HG02759 (cell line): ENCODE results near the gene ZSWIM7.

ENCODE experiments used
- ATAC-seq: cut with Tn5 transposase; IDR thresholded peaks from one replicate; pipeline ENCODE4 v1.9.1; 2021; ENCODE audit warnings: mild to moderate bottlenecking, moderate library complexity; ENCODE audit not compliant: unreplicated experiment

Gene ZSWIM7, protein sequence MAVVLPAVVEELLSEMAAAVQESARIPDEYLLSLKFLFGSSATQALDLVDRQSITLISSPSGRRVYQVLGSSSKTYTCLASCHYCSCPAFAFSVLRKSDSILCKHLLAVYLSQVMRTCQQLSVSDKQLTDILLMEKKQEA

DNA sequence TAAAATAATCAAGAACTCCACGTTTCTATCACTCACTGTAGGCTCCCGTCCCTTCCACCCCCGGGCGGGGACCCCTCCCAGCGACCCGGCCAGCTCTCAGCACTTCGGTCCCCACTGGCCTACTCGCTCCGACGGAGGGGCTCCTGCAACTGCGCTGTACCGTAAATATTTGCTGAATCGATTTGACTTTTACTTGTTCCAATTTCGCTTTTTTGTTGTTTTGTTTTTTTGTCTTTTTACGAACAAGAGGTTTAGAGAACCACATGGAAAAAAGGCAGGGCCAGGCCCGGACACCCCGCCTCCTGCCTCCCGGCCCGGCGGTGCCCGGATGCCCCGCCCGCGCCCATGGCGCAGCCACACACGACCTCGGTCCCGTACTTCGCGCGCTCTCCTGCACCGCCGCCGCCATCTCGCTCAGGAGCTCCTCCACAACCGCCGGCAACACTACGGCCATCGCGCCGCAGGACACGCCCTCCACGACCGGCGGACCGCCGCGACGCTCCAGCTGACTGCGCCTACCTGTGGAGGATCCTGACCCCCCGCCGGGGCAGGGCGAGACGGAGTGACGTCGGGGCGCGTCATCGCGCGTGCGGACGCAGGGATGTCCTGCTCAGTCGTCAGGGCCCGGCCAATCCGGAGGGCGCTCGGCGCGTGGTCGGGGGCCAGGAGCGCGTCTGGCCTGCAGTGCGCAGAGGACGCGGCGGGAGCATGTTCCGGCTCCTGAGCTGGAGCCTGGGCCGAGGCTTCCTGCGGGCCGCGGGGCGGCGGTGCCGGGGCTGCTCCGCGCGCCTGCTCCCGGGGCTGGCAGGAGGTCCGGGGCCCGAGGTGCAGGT, at the start of gene ZSWIM7, which contains the start of gene TTC19:
Gene ZSWIM7, minus strand, starts transcription at position 564 of the 833 bp plus-strand sequence. Its CDS starts 110 bp downstream, at position 454.
Gene TTC19, plus strand, starts transcription at position 684 of the 833 bp plus-strand sequence. Its CDS starts 25 bp downstream, at position 709.
- peak; percentile 94 for ATAC-seq

DNA sequence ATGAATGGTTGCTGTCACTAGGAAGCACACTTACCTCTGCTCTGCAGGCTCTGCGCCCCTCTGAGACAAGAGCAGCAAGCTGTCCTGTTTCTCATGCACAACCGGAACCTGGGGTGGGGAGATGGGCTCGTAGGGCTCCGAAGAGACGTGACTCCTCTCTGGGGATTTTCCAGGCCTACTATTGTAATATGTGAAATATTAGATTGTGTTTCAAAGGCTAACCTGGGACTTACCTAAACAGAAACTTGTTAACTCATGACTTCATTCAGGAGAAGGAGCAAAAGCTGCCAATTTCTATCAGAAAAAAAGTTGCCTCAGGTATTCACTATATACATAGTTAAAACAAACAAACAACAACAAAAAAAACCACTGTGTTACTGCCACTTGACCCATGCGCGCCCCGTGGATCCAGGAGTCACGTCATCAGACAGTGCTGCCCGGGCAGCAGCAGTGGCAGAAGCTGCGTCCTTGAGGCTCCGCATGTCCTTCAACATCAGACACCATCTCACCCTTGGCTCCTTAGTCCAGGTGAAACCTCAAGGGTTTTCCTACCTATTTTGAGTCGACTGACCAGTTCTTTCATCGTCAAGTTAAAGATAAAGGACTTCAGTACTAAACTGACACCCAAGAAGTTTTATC, 49.4 kb upstream of the ZSWIM7 start:
- ATAC-seq: no peak

- no peak for ATAC-seq
Measured at GRCh38 chr17:16046966-16047365, 47.5 kb upstream of the ZSWIM7 start.

DNA sequence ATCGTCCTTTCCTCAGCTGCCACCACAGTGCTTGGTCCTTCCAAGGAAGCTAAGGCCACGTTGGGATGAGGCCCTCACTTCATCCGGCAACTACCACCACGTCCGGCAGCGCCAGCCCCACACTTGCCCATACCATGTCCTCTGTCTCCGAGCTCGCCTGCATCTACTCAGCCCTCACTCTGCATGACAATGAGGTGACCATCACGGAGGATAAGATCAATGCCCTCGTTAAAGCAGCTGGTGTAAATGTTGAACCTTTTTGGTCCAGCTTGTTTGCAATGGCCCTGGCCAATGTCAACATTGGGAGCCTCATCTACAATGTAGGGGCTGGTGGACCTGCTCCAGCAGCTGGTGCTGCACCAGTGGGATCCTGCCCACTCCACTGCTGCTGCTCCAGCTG, 45.0 kb upstream of the ZSWIM7 start:
- ATAC-seq: no peak

DNA sequence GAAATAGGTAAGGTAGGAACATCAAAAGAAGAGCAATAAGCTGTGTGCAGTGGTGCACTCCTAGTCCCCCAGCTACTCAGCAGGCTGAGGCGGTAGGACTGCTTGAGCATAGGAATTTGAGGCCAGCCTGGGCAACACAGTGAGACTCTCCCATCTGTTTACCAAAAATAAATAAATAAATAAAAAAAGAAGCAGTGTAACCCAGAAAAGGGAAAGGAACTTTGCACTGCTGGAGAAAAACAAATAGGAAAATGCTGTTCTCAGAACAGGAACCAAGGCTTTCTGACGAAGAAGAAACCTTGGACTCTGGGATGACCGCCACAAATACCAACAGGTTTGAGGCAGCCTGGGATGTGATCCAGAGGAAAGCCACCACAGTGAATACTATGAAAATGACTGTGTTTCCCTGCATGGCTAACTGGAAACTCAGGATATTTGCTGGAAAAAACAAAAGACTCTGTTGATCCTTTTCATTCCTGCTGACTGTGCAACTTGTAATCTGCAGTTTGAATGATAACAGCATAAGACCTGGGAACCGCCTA, 41.3 kb upstream of the ZSWIM7 start:
- no peak for ATAC-seq

DNA sequence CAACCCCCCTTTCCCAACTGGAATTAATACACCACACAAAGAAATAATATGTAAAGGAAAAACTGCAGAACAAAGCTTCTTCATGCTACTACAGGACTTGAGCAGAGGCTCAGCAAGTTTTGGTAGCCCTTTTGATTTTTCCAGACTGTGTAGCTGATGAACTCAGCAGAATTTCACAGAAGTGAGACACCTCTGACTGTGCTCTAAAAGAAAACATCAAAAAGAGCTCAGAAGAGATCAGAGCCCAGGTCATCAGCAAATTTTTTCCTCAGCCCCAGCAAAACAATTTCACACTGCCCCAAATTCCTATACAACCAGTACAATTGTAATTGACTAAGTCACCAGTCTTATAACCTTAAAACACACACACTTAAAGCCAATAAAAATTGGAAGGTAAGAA, 38.1 kb upstream of the ZSWIM7 start:
- no peak for ATAC-seq

- no peak for ATAC-seq
Measured at GRCh38 chr17:16036261-16036660, 36.8 kb upstream of the ZSWIM7 start.

- ATAC-seq: no peak
Measured at GRCh38 chr17:16033729-16034349, 34.3 kb upstream of the ZSWIM7 start.

- peak; percentile 92 for ATAC-seq
Measured at GRCh38 chr17:16027708-16028584, 28.4 kb upstream of the ZSWIM7 start.

DNA sequence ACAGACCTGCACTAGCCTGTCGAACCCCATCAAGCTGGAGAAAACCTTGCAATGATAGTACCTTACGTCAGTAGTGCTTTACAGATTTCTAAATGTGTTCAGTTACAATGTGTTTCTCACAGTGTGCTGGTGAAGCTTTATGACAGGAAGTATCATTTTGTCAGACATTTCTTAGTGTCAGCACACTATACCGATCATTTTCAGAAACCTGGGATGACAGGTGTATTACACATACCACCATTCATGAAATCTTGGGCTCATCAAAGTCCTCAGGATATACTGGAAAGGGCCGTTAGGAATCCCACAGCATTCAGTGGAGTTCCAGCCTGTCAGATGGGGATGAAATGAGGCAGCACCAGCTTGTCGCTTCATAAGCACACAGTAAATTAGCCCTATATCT, 27.4 kb upstream of the ZSWIM7 start:
- ATAC-seq: no peak

DNA sequence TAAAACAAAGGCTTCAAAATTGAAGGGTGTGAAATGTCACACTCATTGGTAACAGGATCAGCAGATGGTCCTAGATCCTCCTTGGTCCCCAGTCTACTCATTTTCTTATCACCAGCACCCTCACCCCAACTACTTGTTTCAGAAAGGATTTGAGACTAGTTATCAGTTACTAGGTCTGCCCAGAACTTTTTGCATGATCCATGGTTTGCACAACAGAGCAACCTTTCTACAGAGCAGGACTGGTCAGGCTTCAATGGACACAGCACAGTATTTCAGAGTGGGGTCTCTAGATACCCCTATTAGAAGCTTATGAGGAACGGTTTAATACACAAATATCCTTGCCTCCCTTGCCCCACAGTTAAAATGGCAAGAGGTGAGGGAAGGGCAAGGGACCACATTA, 25.7 kb upstream of the ZSWIM7 start:
- ATAC-seq: no peak

DNA sequence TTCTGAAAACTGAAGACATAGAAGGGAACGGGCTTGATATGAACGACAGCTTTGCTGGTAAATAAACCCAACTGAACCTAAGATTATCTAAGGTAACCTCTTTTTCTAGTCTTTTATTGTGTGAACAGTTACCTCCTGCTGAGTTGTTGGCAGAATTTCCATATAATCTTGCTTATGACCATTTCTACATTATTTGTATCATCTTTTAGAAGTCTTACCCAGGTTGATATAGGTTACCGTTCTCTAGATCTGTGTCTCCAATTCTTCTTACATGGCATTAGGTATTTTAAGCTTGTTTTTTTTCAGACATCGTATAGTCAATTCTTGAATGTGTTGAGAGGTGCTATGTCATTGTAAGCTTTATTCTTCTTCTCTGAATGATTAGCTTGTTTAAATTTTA, 24.4 kb upstream of the ZSWIM7 start:
- no peak for ATAC-seq

DNA sequence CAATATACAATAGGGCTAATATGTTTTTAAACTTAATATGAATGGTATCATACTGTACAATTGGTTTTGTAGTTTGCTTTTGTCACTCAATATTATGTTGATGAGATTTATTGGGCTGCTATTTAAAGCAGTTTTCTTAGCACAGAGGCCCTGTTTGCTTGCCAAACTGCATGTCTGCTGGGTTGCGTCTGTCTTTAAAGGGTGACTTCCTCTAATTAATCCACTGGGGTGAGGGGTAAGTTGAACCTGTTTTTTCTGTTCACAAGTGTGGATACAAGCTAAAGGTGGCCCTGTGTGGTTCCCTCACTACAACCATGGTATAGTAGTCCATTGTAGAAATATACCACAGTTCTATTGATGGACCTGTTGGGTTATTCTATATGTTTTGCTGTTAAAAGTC, 19.8 kb upstream of the ZSWIM7 start:
- no peak for ATAC-seq

- no peak for ATAC-seq
Measured at GRCh38 chr17:16013943-16014407, 14.5 kb upstream of the ZSWIM7 start.

GRCh38 chr17:16007439-16007838, 7.9 kb upstream of the ZSWIM7 start:
- no peak for ATAC-seq

DNA sequence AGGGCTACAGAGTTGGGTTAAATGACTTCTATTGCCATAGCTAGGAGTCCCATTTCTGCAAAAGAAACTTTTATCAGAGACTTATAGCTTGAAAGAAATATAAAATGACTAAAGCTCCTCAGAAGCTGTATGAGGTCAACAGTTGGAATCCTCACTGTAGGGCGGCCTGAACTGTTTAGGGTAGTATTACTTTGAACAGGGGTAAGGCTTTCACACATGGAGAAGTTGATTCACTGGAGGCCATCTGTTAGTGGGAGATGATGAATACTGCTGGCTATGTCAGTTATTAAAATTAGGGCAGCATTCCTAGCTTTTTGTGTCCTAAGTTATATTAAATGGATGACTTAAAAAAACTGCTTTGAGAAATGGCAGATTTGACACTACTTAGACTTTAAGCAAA, 6.1 kb upstream of the ZSWIM7 start:
- no peak for ATAC-seq

- ATAC-seq: no peak
Measured at GRCh38 chr17:16003841-16004240, 4.3 kb upstream of the ZSWIM7 start.

DNA sequence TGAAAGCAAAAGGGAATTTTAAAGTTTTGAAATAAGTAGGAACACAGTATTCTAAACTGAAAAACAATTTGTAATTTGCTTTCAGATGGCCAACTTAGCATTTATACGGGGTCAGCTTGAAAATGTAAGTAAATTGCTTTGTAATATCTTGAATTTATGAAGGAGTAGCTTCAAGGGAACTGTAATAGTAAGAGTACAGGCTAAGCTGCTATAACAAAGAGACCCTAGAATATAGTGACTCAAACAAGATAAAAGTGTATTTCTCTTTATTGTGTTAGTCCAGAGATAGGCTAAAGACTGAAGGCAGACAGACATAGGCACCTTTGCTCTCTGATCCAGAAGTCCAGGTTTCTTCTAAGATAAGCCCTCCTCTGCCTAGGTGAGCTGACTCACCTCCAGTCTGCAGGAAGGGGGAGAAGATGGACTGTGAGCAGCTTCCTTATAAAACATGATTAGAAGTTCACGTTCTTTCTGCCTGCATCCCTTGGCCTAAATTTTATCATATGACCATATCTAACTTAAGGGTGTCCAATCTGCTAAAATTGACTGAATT, 3.3 kb upstream of the ZSWIM7 start:
- no peak for ATAC-seq

GRCh38 chr17:16001226-16001897, 1.9 kb upstream of the ZSWIM7 start:
- ATAC-seq: no peak
